GM11168 (cell line): ENCODE measurements around the gene TRIM46.
"Not testable (repeated sequence)": the region's sequence is repeated elsewhere in the genome, so short reads cannot be mapped to it uniquely, and the experiment has no call there.

Experiments used
- in situ Hi-C: fragments of 300-500 bp; cut with MboI; formaldehyde crosslinking; loops from one replicate; pipeline ENCODE4 v1.12.0; 2022; ENCODE audit warnings: low sequenced_read_pairs; ENCODE audit not compliant: unreplicated experiment

TRIM46 gene

DNA sequence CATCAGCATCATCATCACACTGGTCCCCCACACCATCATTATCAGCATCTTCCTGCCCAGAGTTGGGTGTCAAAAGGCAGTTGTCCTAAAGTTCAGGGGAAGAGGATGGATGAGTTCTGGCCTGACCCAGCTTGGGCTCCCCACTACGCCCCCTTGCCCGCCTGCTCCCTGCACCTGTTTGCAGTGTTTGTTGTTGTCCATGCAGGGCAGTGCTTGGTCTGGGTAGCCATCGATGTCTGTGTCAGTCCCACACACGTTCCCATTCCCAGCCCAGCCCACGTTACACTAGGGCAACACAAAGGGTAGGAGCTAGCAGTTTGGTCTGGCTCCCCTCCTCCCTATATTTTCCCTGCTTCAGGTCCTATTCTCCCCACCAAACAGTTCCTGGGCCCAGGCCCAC, 27.3 kb downstream of the TRIM46 start:
- in situ Hi-C loops = no loop called here

DNA sequence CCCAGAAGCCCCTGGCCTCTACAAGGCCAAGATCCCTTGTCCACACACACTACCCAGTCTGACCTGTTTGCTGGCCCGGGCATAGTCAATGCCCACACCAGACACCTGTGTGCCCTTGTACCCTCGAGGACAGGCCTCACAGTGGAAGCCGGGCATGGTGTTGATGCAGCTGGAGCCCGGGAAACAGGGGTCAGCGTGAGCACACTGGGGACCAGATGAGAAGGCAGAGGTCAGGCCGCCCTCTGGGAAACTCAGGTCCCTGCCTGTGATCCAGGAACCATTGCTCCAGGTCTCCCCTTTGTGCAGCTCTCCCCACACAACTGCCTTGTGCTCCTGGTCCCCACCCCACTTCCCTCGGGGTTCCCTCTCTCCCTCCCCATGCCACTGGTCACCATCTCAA, 28.5 kb downstream of the TRIM46 start:
- in situ Hi-C loops = no loop called here

DNA sequence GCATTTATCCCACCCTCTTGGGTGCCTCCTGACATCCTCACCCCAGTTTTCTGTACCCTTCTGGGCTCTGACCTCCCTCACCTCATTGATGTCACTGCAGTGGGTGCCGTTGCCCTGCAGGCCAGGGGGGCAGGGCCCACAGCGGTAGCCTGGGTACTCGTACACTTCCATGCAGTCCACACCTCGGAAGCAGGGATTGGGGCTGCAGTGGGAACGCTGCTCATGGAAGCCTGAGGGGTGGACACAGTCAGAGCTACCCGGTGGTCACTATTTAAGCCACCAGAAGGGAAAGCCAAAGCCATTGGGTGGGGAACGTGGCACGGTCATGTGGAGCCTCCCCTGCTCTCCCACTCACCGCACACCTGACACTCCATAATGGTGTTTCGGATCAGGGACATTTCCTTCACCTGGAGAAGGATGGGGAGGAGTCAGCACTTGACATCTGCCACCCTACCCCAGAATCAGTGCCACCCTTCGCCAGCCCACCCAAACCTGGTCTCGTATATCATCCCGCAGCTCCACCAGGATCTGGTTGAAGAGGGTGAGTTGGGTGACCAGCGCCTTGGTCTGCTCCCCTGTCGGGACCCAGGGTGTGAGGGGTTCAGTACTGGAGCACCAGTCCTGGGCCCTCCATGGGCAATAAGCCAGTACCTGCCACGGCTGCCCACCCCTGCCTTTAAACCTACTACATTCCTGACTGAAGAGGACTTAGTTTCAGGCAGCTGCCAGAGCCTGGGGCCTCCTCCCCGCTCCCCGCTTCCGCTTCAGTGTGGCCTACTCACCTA, 29.3 kb downstream of the TRIM46 start:
- in situ Hi-C loops = no loop called here

DNA sequence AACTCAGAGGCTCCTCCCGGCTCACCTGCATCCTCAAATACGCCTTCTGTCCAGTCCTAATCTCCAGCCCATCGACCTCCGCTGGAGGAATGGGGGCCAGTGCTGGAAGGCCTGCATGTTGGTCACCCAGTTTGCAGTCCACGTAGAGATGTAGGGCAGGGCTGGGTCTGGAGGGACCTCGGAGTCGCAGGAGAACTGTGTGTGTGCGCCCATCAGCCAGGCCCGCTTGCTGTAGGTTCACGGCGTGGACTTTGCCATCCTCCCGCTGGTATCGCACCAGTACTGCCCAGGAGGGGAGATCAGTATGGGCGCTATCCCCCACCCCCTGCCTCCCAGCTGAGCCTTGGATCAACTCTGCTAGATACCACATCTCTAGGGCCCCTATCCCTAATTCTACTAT, 31.4 kb downstream of the TRIM46 start:
- in situ Hi-C loops = no loop called here

DNA sequence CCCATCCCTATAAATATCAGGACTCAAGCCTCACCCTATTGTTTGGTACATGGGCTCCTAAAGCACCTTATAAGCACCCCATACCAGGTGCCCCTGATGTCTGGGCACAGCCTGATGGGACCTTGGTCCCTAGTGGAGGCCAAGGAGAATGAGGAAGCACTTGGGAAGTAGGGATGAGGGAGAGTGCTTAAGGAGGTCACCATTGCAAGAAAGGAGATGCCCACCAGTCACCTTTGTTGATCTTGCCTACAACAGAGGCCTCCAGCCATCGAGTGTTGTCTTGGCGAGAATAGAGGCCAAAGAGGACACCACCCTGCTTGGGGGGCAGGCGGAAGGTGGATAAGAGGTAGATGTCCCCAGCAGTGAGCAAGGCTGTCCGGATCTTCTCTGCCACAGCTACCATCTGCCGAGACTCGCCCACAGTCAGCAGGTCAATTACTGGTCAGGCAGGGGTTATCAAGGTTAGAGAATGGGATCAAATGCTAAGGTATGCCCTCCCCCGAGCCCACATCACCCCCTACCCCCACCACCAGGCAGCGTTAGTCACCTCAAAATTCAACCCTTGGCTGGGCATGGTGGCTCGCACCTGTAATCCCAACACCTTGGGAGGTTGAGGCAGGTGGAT, 32.4 kb downstream of the TRIM46 start:
- in situ Hi-C loops = no loop called here

DNA sequence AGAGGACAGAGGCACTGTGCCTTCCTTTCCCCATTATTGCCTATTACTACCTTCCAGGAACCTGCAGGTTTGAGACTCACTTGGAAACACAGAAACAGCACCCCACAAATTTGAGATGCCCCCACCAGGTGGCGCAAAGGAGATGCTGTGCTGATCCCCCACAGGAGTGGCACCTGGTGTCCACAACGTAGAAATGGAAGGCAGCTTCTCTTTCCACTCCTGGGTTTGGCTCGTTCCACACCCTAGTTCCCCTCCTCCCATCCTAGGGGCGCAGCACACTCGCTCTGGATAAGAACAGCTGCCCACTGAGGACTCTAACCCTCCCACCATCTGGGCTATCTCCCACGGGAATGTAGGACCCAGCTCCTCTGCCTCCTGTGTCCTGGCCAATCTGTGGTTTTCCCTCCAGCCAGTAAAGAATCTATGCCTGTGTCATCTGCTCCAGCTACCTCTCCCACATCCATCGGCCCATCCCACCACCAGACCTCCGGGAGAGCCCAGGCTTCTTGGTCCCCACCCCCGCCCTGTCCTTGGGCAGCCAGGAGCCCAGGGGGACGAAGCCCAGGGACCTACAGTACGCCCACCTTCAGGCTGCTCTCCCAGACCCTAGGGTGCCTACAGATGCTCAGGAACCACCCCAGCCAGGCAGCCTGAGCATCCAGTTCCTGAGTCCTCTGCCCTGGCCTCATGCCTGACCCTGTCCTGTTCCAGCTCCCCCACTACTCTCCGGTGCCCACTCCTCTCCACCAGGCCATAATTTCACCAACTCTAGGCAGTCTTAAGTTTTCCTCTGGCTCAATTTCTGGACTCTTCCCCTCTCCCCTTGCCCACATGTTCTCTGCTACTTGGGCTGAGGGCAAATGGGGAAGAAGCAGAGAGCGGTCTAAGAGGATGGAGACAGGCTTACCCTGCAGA, 33.5 kb downstream of the TRIM46 start:
- in situ Hi-C loops = no loop called here

DNA sequence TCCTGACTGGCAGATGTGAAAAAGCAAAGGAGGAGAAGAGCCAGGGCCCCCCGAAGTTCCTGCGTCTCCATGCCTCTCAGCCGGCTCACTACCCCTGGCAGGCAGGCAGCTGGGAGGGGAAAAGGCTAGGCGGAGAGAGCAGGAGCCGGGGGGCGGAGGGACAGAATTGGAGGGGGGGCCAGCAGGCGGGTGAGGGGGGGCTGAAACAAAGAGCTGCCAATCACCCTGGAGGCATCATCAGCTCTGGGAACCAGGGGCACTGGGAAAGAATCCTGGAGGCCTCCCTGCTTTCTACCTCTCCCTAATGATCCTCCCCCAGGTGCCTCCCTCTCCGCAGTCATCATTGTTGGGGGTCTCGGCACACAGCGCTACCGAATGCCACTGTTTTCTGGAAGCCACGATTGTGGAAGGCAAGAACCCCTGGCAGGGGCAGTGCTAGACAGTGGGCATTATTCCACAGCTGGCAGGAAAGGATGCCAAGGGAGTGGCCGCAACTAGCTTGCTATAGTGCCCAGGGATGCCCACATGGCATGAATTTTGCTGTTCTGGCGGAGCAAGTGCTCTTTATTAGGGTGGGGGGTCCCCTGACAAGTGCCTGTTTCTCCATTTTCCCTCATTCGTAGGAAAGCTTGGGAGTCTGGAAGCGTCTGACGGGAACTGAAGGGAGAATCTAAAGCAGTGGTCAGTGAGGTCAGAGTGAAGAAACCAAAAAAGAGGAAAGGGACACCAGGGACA, 34.3 kb downstream of the TRIM46 start, which contains the start of gene THBS3:
Gene THBS3 (minus strand): TSS at position 92 of the 735 bp plus-strand sequence. CDS start 21 bp downstream, at position 71.
- in situ Hi-C loops = no loop called here

DNA sequence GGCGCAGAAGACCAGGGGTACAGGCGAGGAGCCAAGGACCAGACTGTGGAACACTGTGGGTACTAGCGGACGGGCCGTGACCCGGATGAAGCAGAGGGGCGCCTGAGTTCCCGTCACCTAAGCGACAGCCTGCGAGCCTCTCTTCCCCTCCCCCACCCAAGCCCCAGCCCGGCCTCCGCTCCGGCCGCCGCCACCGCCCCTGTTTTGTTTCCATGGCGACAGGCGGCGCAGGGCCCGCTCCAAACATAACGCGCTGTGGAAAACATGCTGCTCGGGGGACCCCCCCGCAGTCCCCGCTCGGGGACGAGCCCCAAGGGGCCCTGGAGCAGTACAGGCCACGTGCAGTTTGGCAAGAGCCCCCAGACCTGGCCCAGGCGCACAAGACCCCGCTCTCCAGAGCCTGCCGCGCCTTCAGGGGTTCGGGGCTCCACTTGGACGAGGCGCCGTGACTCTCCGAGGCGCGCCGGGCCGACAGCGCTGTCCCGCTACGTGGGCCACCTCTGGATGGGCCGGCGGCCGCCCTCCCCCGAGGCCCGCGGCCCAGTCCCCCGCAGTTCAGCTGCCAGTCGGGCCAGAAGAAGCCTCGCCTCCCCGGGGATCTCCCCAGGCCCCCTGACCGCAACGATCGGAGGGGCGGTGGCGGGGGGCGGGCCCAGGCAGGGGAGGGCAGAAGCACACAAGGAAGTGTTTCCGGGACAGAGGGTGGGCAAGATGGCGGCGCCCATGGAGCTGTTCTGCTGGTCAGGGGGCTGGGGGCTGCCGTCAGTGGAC, 35.1 kb downstream of the TRIM46 start, which contains the start of gene MTX1:
Gene MTX1 (plus strand): TSS at position 155 of the 771 bp plus-strand sequence. CDS start 110 bp downstream, at position 265.
- in situ Hi-C loops = no loop called here

DNA sequence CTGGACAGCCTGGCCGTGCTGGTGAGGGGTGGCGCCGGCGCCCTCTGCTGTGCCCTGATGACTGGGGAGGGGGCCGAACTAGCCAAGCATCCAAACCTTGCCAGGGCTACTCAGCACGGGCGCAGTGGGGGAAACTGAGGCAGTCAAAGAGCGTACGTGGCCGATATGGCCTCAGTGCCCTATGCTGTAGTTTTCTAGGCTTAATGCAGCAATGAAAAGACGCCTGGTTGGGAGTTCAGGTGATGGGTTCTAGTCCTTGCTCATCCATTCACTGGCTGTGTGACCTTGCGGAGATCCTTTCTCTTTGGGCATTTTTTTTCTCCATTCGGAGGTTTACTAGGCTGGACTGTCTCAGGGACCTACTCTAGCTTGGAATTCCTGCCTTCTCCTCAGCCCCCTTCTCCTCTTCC, 35.7 kb downstream of the TRIM46 start:
- in situ Hi-C loops = no loop called here

DNA sequence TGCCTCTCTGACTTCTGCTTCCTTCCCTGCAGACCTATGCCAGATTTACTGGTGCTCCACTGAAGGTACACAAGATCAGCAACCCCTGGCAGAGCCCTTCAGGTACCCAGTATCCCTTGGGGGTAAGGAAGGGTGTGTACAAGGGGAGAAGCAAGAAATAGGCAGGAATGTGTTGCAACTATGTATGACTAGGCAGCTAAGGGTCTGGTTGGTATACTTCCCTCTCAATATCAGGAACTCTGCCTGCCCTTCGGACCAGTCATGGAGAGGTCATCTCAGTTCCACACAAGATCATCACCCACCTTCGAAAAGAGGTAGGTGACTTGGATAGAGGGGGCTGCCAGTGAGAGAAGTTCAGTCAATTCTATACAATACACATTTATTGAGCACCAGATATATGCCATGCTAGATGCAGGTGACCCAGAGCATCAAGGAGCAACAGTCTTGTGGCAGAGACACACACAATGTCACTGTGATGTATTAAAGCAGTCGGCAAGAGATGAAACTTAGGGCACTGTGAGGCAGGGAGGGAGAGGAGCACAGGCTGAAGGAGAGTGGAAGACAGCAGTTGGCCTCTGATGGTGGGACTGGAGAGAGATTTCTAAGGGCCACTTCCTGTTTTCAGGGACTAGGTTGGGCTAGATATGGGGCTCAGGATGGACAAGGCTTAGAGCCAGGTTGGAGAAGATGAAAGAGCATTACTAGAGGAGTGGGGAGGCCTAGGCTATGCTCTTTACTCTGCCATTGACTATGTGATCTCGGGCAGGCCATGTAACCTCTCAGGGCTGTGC, 36.9 kb downstream of the TRIM46 start:
- in situ Hi-C loops = no loop called here

DNA sequence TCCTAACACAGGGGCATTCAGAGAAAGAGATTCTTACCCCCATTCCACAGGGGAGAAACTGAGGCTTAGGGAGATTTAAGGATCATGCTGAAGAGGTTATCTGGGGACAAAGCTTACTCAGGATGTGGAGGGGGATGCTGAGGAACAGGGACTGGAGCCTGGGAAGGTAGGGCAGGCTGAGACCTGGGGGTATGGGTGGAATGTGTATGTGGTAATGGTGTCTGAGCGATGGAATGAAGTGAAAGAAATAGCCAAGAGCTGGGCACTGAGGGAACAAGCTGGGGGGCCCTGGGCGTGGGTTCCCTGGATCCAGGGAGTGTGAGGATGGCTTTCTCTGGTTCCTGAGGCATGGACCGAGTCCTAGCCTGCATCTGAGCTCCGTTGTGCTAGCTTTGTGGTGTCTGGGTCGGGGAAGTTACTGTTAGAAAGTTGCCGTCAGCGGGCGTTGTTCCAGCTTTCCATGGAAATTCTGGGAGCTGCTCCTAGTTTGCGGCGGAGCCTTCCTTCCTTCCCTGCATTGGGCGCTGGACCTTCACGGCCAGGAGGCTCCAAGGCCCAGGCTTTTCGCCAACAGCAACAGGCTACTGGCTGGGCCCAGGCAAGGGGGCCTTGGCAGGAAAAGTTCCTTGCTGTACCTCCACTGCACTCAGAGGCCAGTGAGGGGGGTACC, 37.9 kb downstream of the TRIM46 start:
- in situ Hi-C loops = not testable (repeated sequence)

DNA sequence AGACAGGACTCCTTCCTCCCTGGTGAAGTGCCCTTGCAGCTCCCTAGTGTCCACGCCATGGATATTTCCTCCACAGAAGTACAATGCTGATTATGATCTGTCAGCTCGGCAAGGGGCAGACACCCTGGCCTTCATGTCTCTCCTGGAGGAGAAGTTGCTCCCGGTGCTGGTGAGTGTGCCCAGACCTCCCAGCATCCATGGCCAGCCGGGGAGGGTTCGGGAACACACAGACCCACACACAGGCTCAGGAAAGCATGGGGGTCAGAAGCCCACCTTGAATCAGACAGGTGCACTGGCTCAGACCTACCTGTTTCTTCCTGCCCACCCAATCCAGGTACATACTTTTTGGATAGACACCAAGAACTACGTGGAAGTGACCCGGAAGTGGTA, 38.4 kb downstream of the TRIM46 start:
- in situ Hi-C loops = not testable (repeated sequence)

DNA sequence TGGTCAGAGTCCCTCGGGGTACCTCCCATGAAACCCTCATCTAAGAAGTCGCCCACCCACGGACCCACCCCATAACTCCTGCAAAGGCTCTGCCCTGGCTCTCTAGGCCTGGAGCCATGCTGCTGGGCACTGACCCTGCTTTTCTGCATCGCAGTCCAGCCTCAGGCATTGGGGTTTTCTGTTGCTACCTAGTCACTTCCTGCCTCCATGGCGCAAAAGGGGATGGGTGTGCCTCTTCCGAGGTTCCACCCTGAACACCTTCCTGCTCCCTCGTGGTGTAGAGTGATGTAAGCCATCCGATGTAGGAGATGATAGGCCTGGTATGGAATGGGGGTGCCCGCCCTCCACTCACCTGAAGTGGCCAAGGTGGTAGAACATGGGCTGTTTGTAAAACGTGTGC, 41.1 kb downstream of the TRIM46 start:
- in situ Hi-C loops = not testable (repeated sequence)

DNA sequence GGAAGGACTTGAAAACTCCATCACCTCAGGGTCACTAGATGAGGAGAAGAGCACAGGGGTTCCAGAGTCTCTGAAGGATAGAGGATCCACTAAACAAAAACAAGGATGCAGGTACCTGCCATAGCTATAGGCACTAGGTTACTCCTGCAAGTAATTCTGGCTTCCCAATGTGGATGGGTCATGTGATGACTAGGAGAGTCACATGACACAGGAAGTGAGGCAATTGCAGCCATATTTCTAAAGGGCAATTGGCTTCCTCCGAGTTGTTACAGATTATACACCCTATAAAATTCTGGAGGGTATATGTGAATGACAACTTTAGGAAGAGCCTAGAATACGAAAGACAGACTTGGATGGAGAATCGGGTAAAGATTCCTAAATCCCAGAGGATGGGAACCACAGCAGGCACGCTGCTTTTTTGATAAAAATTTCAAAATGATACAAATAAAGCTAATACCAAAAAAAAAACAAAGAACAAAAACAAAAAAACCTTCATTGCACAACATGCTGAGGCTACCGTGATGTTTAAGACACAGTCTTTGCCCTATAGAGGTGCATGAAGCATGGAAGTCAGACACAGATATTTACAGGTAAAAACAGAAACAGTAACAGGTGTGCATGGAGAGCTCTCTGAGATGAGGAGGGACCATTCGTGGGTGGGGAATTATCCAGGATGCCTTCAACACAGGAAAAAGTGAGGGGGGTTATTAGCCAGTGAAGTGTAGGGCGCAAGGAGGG, 45.4 kb downstream of the TRIM46 start:
- in situ Hi-C loops = no loop called here

DNA sequence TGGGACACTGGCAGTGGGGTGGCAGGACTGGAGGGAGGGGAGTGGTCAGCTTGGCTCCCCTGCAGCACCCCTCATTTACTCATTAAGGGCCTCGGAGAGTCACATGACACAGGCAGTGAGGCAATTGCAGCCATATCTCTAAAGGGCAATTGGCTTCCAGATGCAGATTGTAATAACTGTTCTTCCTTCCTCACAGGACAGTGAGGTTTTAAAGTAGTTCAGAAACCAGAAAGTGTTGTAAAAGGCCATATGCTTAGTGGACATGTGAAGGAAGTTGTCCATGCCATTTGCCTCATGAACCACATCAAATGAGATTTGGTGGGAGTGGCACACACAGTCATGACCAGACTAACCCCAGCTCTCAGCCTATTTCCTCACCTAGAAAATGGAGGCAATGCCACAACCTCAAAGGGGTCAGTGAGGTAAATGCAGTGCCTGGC, 46.0 kb downstream of the TRIM46 start:
- in situ Hi-C loops = no loop called here

DNA sequence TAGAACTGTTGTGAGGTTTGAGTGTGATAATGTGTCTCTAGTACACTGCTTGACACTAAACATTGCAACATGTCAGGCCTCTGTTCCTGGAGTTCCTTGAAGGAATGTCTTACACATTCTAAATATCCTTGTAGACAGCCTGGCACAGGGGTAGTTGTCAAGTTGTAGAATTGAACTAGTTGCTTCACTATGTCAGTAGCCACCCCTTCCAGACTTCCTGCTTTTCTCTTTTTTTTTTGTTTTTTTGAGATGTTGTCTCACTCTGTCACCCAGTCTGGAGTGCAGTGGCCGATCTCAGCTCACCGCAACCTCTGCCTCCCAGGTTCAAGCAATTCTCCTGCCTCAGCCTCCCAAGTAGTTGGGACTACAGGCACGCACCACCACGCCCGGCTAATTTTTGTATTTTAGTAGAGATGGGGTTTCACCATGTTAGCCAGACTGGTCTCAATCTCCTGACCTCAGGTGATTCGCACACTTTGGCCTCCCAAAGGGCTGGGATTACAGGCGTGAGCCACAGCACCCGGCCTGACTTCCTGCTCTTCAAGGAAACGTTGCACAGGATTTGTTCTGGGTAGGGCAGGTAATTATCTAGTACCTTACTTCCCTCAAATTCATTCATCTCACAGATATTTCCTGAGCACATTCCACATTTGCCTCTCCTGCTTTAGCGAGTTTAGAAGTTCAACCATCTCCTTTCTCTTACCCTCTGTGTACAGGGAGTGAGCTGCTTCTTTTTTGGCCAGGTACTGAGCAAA, 46.7 kb downstream of the TRIM46 start:
- in situ Hi-C loops = not testable (repeated sequence)

DNA sequence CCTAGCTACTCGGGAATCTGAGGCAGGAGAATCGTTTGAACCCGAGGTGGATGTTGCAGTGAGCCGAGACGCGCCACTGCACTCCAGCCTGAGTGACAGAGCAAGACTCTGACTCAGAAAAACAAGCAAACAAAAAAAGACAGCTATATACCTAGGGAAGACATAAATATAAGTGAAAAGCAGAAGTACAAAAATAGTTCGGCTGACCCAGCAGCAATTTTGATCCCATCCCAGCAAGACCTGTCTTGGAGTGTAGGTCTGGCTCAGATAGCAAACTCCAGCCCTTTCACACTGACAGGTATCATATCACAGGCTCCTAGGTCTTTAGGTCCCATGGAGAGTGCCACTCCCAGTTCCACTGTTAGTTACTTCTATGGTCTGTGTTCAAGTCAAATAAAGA, 49.4 kb downstream of the TRIM46 start:
- in situ Hi-C loops = no loop called here
